ENCODE data around the gene AQP6. TPM values are rescaled to one million over a fixed set of nuclear protein-coding genes. Genes with fewer than 3 reads are reported as not detected.

AQP6 gene
- polyA plus RNA-seq, 1 of the 3 experiments (the other 2 are of a cell fraction): 0.10 TPM

GRCh38 chr12:49979791-49980190 is 7.0 kb downstream of the AQP6 start:
- no peak for TF ChIP-seq SIN3A (IDR thresholded peaks at IDR 0.05; ENCODE audit: borderline replicate concordance, low read depth, low read length)
- TF ChIP-seq RCOR1 (IDR thresholded peaks at IDR 0.05; ENCODE audit: low read length): peak; percentile 43; the same call in 1 of the 2 replicates
- TF ChIP-seq RXRA (IDR thresholded peaks at IDR 0.05; ENCODE audit: borderline replicate concordance, low read depth): no peak
- no peak for TF ChIP-seq RAD21 (IDR thresholded peaks at IDR 0.05; ENCODE audit: low read length)
- no peak for TF ChIP-seq EP300 (IDR thresholded peaks at IDR 0.05; ENCODE audit: borderline replicate concordance in 1 of 2, low read depth in 1 of 2, low read length in 1 of 2)
- peak; percentile 9 for DNase-seq
- H3K27me3 ChIP-seq (ENCODE audit: insufficient read depth): no peaks in the 10 kb centered on the region
- no peak overlapping the region for H3K4me3 ChIP-seq (ENCODE audit: low read depth in 2 of 2, low read length in 1 of 2)
- no peak overlapping the region for H3K9ac ChIP-seq
- H3K4me1 ChIP-seq (ENCODE audit: control insufficient read depth in 1 of 2, insufficient read depth in 2 of 2, low read depth in 1 of 2, low read length in 1 of 2): peaks cover 14 to 83% of the 10 kb centered on the region in 2 experiments
- H3K79me2 ChIP-seq (ENCODE audit: insufficient read depth): no peaks in the 10 kb centered on the region
- H3F3A ChIP-seq (replicated peaks; ENCODE audit: insufficient read depth): peaks cover 21% of the 10 kb centered on the region
- no peaks in the 10 kb centered on the region for H3K9me2 ChIP-seq
- H3K9me3 ChIP-seq: no peaks in the 10 kb centered on the region
- no peak overlapping the region for H3K4me2 ChIP-seq
- POLR2A ChIA-PET: interaction anchor here (0.9 to 1.9 kb wide), 2 partner anchors 37 to 111 kb away, joined by 4 to 5 read pairs; no protein-coding TSS in a partner anchor
- H2AFZ ChIP-seq (ENCODE audit: low read depth): no peak overlapping the region
- peak overlapping the region in 1 of 2 experiments; percentile 98; a peak in 2 of 4 replicates for H3K27ac ChIP-seq (ENCODE audit: low read depth in 2 of 2, low read length in 1 of 2)
- WGBS (ENCODE audit: low lambda C conversion rate): 90% methylated on average over 3 of the region's 3 CpGs
- CTCF ChIA-PET: interaction anchor here (1.1 to 12.7 kb wide), 10 partner anchors 11 to 112 kb away, joined by 3 to 176 read pairs (median 20); no protein-coding TSS in a partner anchor
- H4K20me1 ChIP-seq (ENCODE audit: insufficient read depth): no peaks in the 10 kb centered on the region
- H3K36me3 ChIP-seq (replicated peaks in 1 of 2; ENCODE audit: control insufficient read depth in 1 of 2, insufficient read depth in 2 of 2, low read length in 1 of 2): no peaks in the 10 kb centered on the region

- DNase-seq: peak; percentile 30
- H3K27ac ChIP-seq (ENCODE audit: low read depth in 2 of 2, low read length in 1 of 2): peak overlapping the region in 1 of 2 experiments; percentile 98; a peak in 2 of 4 replicates
- H3K79me2 ChIP-seq (ENCODE audit: insufficient read depth): no peaks in the 10 kb centered on the region
- H3K9ac ChIP-seq: no peak overlapping the region
- H3K36me3 ChIP-seq (replicated peaks in 1 of 2; ENCODE audit: control insufficient read depth in 1 of 2, insufficient read depth in 2 of 2, low read length in 1 of 2): peaks cover 0 to 5% of the 10 kb centered on the region in 2 experiments
- TF ChIP-seq GATA2 (CRISPR knock-in tag; IDR thresholded peaks at IDR 0.05): peak; percentile 68
- peak in 1 of 2 experiments; percentile 47; a peak in 1 of 4 replicates for TF ChIP-seq EP300 (IDR thresholded peaks at IDR 0.05; ENCODE audit: borderline replicate concordance in 1 of 2, low read depth in 1 of 2, low read length in 1 of 2)
- no peak for TF ChIP-seq ZBTB33 (IDR thresholded peaks at IDR 0.05; ENCODE audit: borderline replicate concordance, low read depth)
- TF ChIP-seq CHD2 (IDR thresholded peaks at IDR 0.05; ENCODE audit: low read length, partially characterized antibody): peak; percentile 71
- 0 out of 2 replicates have a peak, but pooled peaks have one; percentile 3 for TF ChIP-seq TCF12 (IDR thresholded peaks at IDR 0.05)
- TF ChIP-seq USF2 (IDR thresholded peaks at IDR 0.05; ENCODE audit: borderline replicate concordance, low read depth, low read length): no peak
- TF ChIP-seq FOSL2 (IDR thresholded peaks at IDR 0.05; ENCODE audit: borderline replicate concordance, low read depth): no peak
- H2AFZ ChIP-seq (ENCODE audit: low read depth): no peak overlapping the region
- H4K20me1 ChIP-seq (ENCODE audit: insufficient read depth): no peaks in the 10 kb centered on the region
- peaks cover 29% of the 10 kb centered on the region for H3F3A ChIP-seq (replicated peaks; ENCODE audit: insufficient read depth)
- no peaks in the 10 kb centered on the region for H3K9me2 ChIP-seq
- 80% methylated on average over 10 of the region's 10 CpGs for WGBS (ENCODE audit: low lambda C conversion rate)
- H3K9me3 ChIP-seq: no peaks in the 10 kb centered on the region
- peaks cover 20 to 83% of the 10 kb centered on the region in 2 experiments for H3K4me1 ChIP-seq (ENCODE audit: control insufficient read depth in 1 of 2, insufficient read depth in 2 of 2, low read depth in 1 of 2, low read length in 1 of 2)
- H3K27me3 ChIP-seq (ENCODE audit: insufficient read depth): no peaks in the 10 kb centered on the region
- ChIA-PET POLR2A (interaction anchor here (0.7 to 1.9 kb wide), 3 partner anchors 14 to 104 kb away, joined by 3 to 5 read pairs (median 3); partner anchors contain the start of gene SMARCD1), CTCF (interaction anchor here (0.8 to 12.7 kb wide), 17 partner anchors 8 to 130 kb away, joined by 3 to 176 read pairs (median 6); partner anchors contain the start of genes AQP6 and RACGAP1)
- no peak overlapping the region for H3K4me2 ChIP-seq
- H3K4me3 ChIP-seq (ENCODE audit: low read depth in 2 of 2, low read length in 1 of 2): no peak overlapping the region
These were observed 8.0 kb downstream of the AQP6 start for GRCh38 chr12:49980501-49981349.

All from SK-N-SH (cell line).